Spleen (tissue), 11 donors: Measurements from ENCODE around the gene FMR1NB. TPM values are rescaled to one million over a fixed set of nuclear protein-coding genes. Genes with fewer than 3 reads are reported as not detected.

Experiments
- DNase-seq: peaks from one replicate; pipeline ENCODE4 v3.0.0-alpha.2; 2020
- H3K27ac ChIP-seq, 8 donors: fragments of 200-600 bp; sonication (generic) in 7 of 8; 1 replicate in 4 of 8; 2 replicates in 4 of 8; pipeline versions ENCODE4 v1.5.0 to v1.8.0; 2016 to 2021; ENCODE audit warnings: inconsistent platforms in 4 of 8, mild to moderate bottlenecking in 4 of 8, moderate library complexity in 1 of 8
- H3K27me3 ChIP-seq, 7 donors: fragments of 200-600 bp; sonication (generic) in 6 of 7; replicated peaks in 1 of 7; 1 replicate in 4 of 7; 2 replicates in 3 of 7; pipeline versions ENCODE4 v1.5.0 to v1.8.0; 2016 to 2021; ENCODE audit warnings: inconsistent platforms in 3 of 7, mild to moderate bottlenecking in 1 of 7
- H3K36me3 ChIP-seq, 6 donors: fragments of 200-600 bp; sonication (generic) in 5 of 6; 1 replicate in 4 of 6; 2 replicates in 2 of 6; pipeline versions ENCODE4 v1.5.0 to v1.8.0; 2016 to 2021; ENCODE audit warnings: inconsistent platforms in 2 of 6
- H3K4me1 ChIP-seq, 6 donors: fragments of 200-600 bp; sonication (generic) in 5 of 6; 1 replicate in 3 of 6; 2 replicates in 3 of 6; pipeline versions ENCODE4 v1.5.0 to v1.8.0; 2016 to 2021; ENCODE audit warnings: inconsistent platforms in 3 of 6
- H3K4me3 ChIP-seq, 8 donors: fragments of 200-600 bp; sonication (generic) in 7 of 8; 1 replicate in 4 of 8; 2 replicates in 4 of 8; pipeline versions ENCODE4 v1.5.0 to v1.8.0; 2016 to 2021; ENCODE audit warnings: inconsistent platforms in 4 of 8, mild to moderate bottlenecking in 4 of 8, moderate library complexity in 2 of 8
- H3K9me3 ChIP-seq, 8 donors: fragments of 200-600 bp; sonication (generic) in 7 of 8; 1 replicate in 4 of 8; 2 replicates in 4 of 8; pipeline versions ENCODE4 v1.5.0 to v1.8.0; 2016 to 2021; ENCODE audit warnings: inconsistent platforms in 4 of 8
- CTCF ChIP-seq, 11 experiments: fragments of 200-600 bp in 7 of 11; fragments of 450-650 bp in 4 of 11; sonication (generic) in 4 of 11; IDR thresholded peaks in 8 of 11; conservative IDR thresholded peaks in 3 of 11; 1 replicate in 7 of 11; 2 replicates in 4 of 11; pipeline versions ENCODE4 v1.4.0 to v1.8.0; 2016 to 2021; ENCODE audit warnings: antibody characterized with exemption in 11 of 11, inconsistent platforms in 4 of 11, mild to moderate bottlenecking in 1 of 11
- POLR2A ChIP-seq, 3 donors: fragments of 450-650 bp; IDR thresholded peaks; one replicate each; pipeline ENCODE4 v1.5.1; 2017; ENCODE audit warnings: antibody characterized with exemption in 3 of 3, mild to moderate bottlenecking in 1 of 3
- POLR2AphosphoS5 ChIP-seq, 3 donors: sonication (generic); formaldehyde crosslinking; IDR thresholded peaks; one replicate each; pipeline ENCODE4 v1.5.1; 2017; ENCODE audit warnings: antibody characterized with exemption in 3 of 3
- WGBS, 5 donors: extraction: QIAGEN DNeasy Blood & Tissue Kit in 3 of 5; methylation state at CpG; one replicate each; pipeline versions ENCODE4 v1.1.5 to v1.1.7; 2013 to 2018; 5-methylcytosine and 5-hydroxymethylcytosine counted together
- intact Hi-C: fragments of 100-400 bp; cut with DNase I; formaldehyde crosslinking; loops from one replicate; pipeline ENCODE4 v1.15.0; 2023; ENCODE audit warnings: low total_unique reads
- polyA plus RNA-seq, 3 donors: library from polyadenylated mRNA; stranded (reverse); fragments of 200-250 nt; gene quantifications; one replicate each; pipeline ENCODE4 v1.2.1, GENCODE V29; 2013
- total RNA-seq, 7 donors: library from RNA; depleted of rRNA in 3 of 7; stranded (reverse); fragments of >200 nt in 3 of 7; fragmentation: NEBNext Ultra II Directional in 4 of 7; extraction: Animal tissue kit (Norgen Biotek cat#: 25700) in 4 of 7; gene quantifications; one replicate each; pipeline versions ENCODE4 v1.1.0 to v1.2.1, GENCODE V29; 2016 to 2021
- donor health status: healthy with polysubstance abuse.
- donor health status: DM: no; HTN: no; CAD: no; lungs with moderate emphysema.
- donor health status: DM: no; HTN: no; CAD: no.
- donor health status: Bipolar disorder and iron deficiency.
- donor health status: healthy.
- donor health status: DM: no; HTN: no; CAD: no.
- donor health status: DM: yes; HTN: yes; CAD: no.

The FMR1NB gene
- total and polyA plus RNA-seq, 10 donors = 0.08 to 0.33 TPM; not detected in 8

GRCh38 chrX:148020329-148020728 is 39.2 kb downstream of the FMR1NB start:
- TF ChIP-seq CTCF (IDR thresholded peaks at IDR 0.05 in 8 of 11, conservative IDR thresholded peaks at IDR 0.05 in 3 of 11) = no peak
- TF ChIP-seq POLR2A (IDR thresholded peaks at IDR 0.05) = no peak
- TF ChIP-seq POLR2AphosphoS5 (IDR thresholded peaks at IDR 0.05) = no peak
- H3K9me3 ChIP-seq = peaks cover 0 to 7% (median 0%) of the 10 kb centered on the region in 8 donors
- H3K4me3 ChIP-seq = no peak overlapping the region
- no peak for DNase-seq
- no peak overlapping the region for H3K27ac ChIP-seq
- intact Hi-C loops = no loop called here
- H3K27me3 ChIP-seq = no peaks in the 10 kb centered on the region
- no peaks in the 10 kb centered on the region for H3K4me1 ChIP-seq
- no peaks in the 10 kb centered on the region for H3K36me3 ChIP-seq
- 70 to 100% (median 88%) methylated on average over 1 to 2 of the region's 2 CpGs for WGBS, 5 donors

DNA sequence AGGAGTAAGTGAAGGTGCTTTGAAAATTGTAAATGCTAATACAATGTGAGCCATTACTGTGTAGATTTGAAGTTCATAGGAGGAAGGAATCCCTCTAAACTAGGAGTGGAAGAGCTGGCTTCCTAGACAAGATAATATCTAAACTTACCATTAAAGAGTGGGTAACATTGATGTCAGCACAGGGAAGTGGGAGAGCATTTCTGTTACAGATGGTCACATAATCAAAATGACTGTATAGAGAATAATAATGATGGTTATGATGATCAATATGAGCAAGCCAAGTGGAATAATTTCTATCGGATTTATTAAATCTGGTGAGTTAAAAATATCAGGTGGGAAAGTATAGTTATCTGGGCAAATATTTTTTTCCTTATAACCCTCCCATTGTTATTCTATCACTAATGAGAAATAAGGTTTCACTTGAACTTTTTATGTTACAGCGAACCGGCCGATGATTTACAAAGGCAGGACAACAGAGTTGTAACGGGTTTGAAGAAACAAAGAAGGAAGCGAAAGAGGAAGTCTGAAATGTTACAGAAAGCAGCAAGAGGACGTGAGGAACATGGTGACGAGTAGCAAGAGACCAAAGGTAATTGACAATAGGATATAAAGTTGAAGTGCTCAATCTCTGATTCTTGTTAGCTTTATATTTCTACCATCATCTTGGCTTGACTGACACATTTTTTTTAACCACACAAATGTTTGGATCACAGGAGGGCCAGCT is 43.5 kb downstream of the FMR1NB start:
- no peaks in the 10 kb centered on the region for H3K9me3 ChIP-seq
- H3K27ac ChIP-seq = no peak overlapping the region
- intact Hi-C loops = no loop called here
- H3K36me3 ChIP-seq = no peaks in the 10 kb centered on the region
- DNase-seq = no peak
- TF ChIP-seq POLR2AphosphoS5 (IDR thresholded peaks at IDR 0.05) (no peak), CTCF (IDR thresholded peaks at IDR 0.05 in 8 of 11, conservative IDR thresholded peaks at IDR 0.05 in 3 of 11) (no peak), POLR2A (IDR thresholded peaks at IDR 0.05) (no peak)
- H3K4me1 ChIP-seq = no peaks in the 10 kb centered on the region
- 27 to 50% (median 32%) methylated on average over 8 of the region's 8 CpGs for WGBS, 5 donors
- H3K27me3 ChIP-seq = no peaks in the 10 kb centered on the region
- H3K4me3 ChIP-seq = no peak overlapping the region

- Histone ChIP-seq H3K36me3 (no peaks in the 10 kb centered on the region), H3K4me1 (no peaks in the 10 kb centered on the region), H3K27me3 (no peaks in the 10 kb centered on the region), H3K9me3 (no peaks in the 10 kb centered on the region), H3K4me3 (no peak overlapping the region), H3K27ac (no peak overlapping the region)
- intact Hi-C loops = no loop called here
- 63 to 89% (median 79%) methylated on average over 2 of the region's 2 CpGs for WGBS, 5 donors
- DNase-seq = no peak
- TF ChIP-seq CTCF (IDR thresholded peaks at IDR 0.05 in 8 of 11, conservative IDR thresholded peaks at IDR 0.05 in 3 of 11) = no peak
- no peak for TF ChIP-seq POLR2AphosphoS5 (IDR thresholded peaks at IDR 0.05)
- TF ChIP-seq POLR2A (IDR thresholded peaks at IDR 0.05) = no peak
These were observed 54.2 kb downstream of the FMR1NB start for GRCh38 chrX:148035380-148035779.

GRCh38 chrX:148037020-148037419 is 55.9 kb downstream of the FMR1NB start:
- H3K9me3 ChIP-seq = no peaks in the 10 kb centered on the region
- no peaks in the 10 kb centered on the region for H3K4me1 ChIP-seq
- no peak for DNase-seq
- no peaks in the 10 kb centered on the region for H3K27me3 ChIP-seq
- TF ChIP-seq POLR2AphosphoS5 (IDR thresholded peaks at IDR 0.05) (no peak), POLR2A (IDR thresholded peaks at IDR 0.05) (no peak), CTCF (IDR thresholded peaks at IDR 0.05 in 8 of 11, conservative IDR thresholded peaks at IDR 0.05 in 3 of 11) (no peak)
- intact Hi-C loops = no loop called here
- no peak overlapping the region for H3K4me3 ChIP-seq
- no peaks in the 10 kb centered on the region for H3K36me3 ChIP-seq
- no peak overlapping the region for H3K27ac ChIP-seq
- WGBS, 5 donors = 75 to 100% (median 95%) methylated on average over 1 of the region's 1 CpG
